Diencephalon (tissue), 1 donor: ENCODE measurements around the gene COPB2. TPM values are rescaled to one million over a fixed set of nuclear protein-coding genes. Genes with fewer than 3 reads are reported as not detected.

ENCODE experiments used
- small RNA-seq: library from RNA; depleted of rRNA; stranded (forward); fragments of <200 nt; gene quantifications from one replicate; pipeline ENCODE3, GENCODE V24; 2014
- total RNA-seq: library from RNA; depleted of rRNA; stranded (reverse); fragments of >200 nt; gene quantifications from one replicate; pipeline ENCODE4 v1.2.3, GENCODE V29; 2014

COPB2 gene
- 111 TPM for total RNA-seq

DNA sequence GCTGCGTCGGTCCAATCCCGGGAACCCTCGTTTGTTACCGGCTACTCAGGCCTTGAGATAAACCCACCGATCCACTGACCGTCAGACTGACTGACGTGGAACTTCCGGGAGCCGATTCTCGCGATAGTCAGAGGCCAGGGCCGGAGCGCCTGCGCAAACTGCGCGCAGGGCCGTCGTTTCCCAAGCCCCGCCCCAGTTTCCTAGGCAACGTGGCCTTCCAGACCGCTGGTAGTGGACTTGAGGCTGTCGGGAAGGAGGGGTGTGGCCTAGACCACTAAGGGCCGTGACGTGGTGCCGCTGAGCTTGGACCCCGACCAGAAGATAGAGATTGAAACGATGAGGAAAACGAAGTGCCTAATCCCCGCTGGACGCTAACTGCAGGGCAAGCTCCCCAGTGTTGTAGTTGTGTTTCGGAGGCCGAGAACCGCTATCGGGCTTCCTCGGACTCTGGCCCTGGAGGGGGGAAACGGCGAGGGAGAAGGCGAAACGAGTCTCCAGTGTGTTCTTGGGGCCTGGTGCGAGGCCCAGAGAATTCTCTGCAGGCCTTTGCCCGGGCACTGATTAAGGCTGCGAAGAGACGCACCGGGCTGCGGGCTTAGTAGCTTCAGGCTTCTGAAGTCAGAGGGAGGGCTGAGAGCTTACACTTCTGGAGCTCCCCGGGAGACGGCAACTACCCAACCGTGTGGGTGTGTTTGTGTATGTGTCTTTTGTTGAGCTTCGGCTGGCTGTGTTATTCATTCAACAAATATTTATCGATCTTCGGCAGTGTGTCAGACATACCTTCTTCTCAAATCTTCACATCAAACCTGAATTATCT, at the start of gene COPB2:
Gene COPB2, minus strand, starts transcription at position 96 of the 817 bp plus-strand sequence. CDS start 97 bp downstream, outside the sequence.

DNA sequence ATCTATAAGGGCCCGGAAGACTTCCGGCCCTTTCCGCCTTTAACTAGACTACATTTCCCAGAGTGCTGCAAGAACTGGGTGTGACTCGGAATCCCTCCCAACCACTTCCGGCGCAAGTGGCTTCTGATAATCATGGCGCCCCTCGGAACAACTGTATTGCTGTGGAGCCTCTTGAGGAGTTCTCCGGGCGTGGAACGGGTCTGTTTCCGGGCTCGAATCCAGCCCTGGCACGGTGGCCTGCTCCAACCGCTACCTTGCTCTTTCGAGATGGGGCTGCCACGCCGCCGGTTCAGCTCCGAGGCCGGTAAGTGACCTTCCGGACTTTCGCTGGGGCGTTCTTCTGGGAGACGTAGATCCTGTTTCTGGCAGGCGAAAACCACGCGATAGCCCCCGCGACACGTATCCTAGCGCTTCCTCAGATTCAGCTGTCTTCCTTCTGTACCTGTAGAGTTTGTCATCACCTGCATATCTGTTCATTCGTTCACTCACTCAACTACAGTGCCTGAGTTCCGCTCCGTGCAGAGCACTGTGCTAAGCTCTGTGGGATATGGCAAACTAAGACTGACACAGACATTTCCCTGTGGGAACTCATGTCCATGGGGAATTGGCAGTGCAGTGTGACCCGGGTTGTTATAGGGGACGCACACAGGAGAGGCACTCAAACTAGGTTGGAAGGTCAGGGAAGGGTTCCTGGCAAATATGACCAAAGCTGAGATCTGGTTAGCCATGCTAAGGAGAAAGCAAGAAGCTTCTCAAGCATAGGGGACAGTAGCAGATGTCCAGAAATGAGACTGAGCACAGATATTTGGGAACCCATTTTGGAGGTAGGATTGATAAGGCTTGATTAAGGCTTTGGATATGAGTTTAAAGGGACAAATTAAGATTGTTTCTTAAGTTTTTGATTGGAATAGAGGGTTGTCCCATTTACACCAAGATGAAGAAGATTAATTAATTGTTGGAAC, 45.3 kb downstream of the COPB2 start, which contains the start of gene MRPS22:
Gene MRPS22, plus strand, starts transcription at position 126 of the 962 bp plus-strand sequence. Its CDS starts 7 bp downstream, at position 133.

Small RNA genes lying within 50 kb of the gene (small RNA-seq; reads per million reads assigned to genes)
- gene RF00026: not detected

Other genes with a start within 250 kb of the COPB2 start
- 69.2 TPM for gene MRPS22, start 45.6 kb downstream of the COPB2 start, total RNA-seq
- not detected for gene RBP2, start 86.9 kb upstream of the COPB2 start, total RNA-seq
- gene RBP1, start 150.1 kb upstream of the COPB2 start, total RNA-seq: 42.0 TPM